Astrocyte of the cerebellum (primary cell): ENCODE data around the gene NUP188.

Experiments used
- DNase-seq: peaks from one replicate; pipeline ENCODE4 v3.0.0-alpha.2; 2011; ENCODE audit warnings: low read depth
- H3K4me3 ChIP-seq: 2 replicates; pipeline ENCODE4 v1.5.1; 2011; ENCODE audit warnings: mild to moderate bottlenecking, low read depth, low read length, moderate library complexity
- in situ Hi-C: cut with HindIII; loops from 2 replicates; pipeline ENCODE4 v1.10.0; 2017; ENCODE audit warnings: low sequenced_read_pairs
- TF ChIP-seq, protein P1 (sequence below): IDR thresholded peaks from 2 replicates; pipeline ENCODE4 v1.5.1; 2012; ENCODE audit warnings: low read length, low read depth, moderate library complexity, mild to moderate bottlenecking; ENCODE audit errors: missing control alignments

NUP188 gene

DNA sequence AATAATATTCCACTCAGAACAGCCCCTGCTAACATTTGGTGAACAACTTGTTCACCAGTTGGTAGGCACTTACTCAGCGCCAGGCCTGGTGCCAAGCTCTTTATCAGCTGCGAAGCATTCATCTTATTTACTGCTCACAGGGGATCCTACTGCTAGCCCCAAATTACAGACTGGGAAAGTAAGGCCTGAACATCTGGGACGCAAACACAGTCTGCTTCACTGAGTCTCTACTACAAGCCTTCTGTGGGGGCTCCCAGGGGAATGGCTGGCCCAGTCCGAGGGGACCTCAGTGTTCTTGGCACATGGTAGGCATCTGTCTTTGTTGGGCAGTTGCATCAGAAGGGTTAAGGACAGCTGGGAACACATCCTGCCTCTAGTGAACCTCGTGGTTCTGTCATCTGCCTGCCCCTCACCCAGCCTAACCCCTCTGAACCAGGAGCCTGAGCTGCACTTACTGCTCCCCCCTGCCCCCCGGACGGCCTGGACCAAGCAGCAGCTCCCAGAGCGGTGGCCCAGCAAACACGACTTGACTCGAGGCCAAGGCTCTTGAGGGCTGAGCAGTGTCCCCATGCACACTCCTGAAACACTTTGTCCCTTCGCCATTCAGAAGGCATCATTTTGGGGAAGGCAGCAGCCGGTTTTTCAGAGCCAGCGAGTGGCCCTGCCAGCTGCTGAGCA is 27.0 kb upstream of the NUP188 start, which contains the start of gene PHYHD1:
PHYHD1 (plus strand) TSS at position 602 of the 678 bp plus-strand sequence. CDS start 1,342 bp downstream, outside the sequence.
- TF ChIP-seq, protein P1, sequence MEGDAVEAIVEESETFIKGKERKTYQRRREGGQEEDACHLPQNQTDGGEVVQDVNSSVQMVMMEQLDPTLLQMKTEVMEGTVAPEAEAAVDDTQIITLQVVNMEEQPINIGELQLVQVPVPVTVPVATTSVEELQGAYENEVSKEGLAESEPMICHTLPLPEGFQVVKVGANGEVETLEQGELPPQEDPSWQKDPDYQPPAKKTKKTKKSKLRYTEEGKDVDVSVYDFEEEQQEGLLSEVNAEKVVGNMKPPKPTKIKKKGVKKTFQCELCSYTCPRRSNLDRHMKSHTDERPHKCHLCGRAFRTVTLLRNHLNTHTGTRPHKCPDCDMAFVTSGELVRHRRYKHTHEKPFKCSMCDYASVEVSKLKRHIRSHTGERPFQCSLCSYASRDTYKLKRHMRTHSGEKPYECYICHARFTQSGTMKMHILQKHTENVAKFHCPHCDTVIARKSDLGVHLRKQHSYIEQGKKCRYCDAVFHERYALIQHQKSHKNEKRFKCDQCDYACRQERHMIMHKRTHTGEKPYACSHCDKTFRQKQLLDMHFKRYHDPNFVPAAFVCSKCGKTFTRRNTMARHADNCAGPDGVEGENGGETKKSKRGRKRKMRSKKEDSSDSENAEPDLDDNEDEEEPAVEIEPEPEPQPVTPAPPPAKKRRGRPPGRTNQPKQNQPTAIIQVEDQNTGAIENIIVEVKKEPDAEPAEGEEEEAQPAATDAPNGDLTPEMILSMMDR: no peak
- in situ Hi-C loops: no loop called here
- no peak for DNase-seq
- H3K4me3 ChIP-seq: no peak within 1 kb of the TSS

DNA sequence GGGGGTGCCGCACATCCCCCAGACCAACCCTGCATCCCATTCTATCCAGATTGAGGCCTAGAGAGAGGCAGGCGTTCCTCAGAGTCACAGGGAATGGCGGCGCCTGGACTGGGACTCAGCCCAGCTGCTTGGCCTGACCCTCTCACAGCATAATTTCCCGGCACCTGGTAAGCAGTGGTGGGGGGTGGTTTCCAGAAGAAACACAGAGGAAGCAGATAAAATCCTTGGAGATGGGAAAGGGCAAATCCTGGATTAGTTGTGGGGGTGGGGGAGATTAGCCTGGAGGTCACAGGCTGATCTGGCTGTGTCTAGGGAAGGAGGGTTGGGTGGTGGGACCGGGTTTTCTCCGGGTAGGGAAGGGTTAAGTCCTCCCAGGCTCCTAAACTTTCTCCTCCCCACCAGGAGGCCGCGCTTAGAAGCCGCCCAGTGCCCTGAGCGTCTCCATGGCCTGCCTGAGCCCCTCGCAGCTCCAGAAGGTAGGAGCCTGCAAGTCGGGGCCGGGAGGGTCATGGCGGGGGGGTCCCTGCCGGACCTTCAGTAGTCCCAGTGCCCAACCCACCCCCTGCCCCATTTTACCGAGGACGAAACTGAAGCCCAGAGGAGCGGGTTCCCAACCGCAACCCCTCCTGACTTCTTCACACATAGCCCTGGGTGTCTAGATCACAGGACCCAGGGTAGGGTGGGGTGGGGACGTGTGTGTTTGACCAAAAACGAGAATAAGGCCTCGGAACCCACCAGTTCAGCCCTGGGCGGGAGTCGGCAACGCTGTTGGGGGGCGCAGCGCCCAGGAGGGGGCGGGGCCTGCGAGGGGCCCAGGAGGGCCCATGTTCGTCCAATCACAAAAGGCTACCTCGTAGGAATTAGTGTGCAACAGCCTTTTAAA is 25.4 kb upstream of the NUP188 start:
- no peak for DNase-seq
- H3K4me3 ChIP-seq: peak overlapping the region; percentile 28
- in situ Hi-C loops: no loop called here
- TF ChIP-seq, protein P1: no peak

DNA sequence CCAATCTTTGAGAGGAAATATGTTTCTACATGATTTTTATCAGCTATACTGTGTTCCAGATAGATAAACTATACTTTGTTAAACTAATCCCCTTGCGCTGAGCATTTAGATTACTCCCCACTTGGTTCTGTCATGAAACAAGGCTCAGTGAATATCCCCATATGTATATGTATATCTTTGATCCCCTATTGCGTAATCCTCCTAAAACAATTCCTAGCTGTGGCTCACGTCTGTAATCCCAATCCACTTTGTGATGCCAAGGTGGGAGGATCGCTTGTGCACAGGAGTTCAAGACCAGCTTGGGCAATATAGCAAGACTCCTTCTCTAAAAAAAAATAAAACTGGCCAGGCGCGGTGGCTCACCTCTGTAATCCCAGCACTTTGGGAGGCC is 24.0 kb upstream of the NUP188 start:
- TF ChIP-seq, protein P1: no peak
- in situ Hi-C loops: no loop called here
- H3K4me3 ChIP-seq: no peak overlapping the region
- no peak for DNase-seq

DNA sequence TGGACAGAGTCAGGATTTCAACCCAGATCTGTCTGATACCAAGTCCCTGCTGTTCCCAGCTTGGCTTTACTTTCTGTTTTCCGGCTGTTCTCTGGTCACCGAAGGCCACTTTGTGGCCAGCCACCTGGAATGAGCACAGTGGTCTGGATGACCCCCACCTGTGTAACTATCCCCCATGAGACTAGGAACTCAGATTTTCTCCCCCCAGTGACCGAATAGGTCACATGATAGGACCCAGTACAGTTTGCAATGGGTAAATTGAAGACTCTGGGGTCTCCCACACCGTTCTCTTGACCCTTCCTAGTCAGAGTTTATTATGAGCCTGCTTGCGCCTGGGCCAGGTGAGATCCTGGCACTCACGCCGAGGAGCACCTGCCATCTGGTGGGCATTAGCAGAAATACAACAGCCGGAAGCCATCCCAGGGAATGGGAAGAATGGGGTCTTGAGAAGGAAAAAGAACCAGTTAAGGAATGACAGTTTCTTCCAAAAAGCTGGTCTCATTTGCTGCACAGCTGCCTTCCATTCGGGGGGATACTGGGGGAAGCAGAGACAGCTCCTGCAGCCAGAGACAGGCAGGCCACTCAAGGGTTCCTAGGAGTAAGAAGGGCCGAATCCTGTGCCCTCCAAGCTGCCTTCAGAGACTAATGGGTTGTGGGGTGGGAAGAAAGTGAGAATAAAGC is 19.6 kb upstream of the NUP188 start:
- in situ Hi-C loops: no loop called here
- TF ChIP-seq, protein P1: peak; percentile 87
- H3K4me3 ChIP-seq: no peak overlapping the region
- DNase-seq: peak; percentile 22

DNA sequence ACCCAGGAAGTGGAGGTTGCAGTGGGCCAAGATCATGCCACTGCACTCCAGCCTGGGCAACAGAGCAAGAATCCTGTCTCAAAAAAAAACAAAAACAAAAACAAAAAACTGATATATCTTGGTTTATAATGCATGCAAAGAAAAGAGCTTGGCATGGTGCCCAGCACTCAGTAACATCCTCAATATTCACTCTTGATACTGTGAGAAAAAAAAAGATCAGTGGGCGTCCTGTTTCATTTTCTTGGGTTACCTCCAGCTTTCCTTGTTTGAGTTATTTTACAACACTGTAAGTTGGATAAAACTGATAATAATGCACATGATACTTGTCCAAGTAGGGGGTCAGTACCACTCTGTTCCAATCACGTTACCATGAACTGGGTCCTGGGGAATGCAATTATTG is 18.9 kb upstream of the NUP188 start:
- in situ Hi-C loops: no loop called here
- H3K4me3 ChIP-seq: no peak overlapping the region
- DNase-seq: no peak
- TF ChIP-seq, protein P1: no peak

DNA sequence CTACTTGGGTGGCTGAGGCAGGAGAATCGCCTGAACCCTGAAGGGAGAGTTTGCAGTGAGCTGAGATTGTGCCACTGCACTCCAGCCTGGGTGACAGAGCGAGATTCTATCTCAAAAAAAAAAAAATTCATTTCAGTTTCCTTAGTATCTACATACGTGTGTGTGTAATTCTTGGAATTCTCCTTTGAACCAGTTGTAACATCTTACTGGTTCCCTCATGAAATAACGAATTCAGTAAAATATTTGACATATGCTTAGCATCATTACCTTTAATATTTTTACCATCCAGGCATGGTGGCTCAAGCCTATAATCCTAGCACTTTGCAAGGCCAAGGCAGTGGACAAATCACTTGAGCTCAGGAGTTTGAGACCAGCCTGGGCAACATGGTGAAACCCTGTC is 17.9 kb upstream of the NUP188 start:
- no peak overlapping the region for H3K4me3 ChIP-seq
- in situ Hi-C loops: no loop called here
- TF ChIP-seq, protein P1: no peak
- DNase-seq: no peak
